Measurements from ENCODE around the gene BCAM.

Gene BCAM

DNA sequence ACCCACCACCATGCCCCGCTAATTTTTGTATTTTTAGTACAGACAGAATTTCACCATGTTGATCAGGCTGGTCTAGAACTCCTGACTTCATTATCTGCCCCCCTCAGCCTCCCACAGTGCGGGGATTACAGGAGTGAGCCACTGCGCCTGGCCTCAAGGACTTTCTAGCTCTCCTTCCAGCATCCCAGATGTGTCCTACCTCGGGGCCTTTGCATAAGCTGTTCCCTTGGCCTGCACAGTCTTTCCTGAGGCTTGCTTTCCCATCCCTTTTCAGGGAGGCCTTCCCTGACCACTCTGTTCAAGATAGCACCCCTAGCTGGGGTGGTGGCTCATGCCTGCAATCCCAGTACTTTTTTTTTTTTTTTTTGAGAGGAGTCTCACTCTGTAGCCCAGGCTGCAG is 14.3 kb upstream of the BCAM start:
- DNase-seq, result no peak

GRCh38 chr19:44795398-44795987 is 13.4 kb upstream of the BCAM start:
- DNase-seq, result no peak

DNA sequence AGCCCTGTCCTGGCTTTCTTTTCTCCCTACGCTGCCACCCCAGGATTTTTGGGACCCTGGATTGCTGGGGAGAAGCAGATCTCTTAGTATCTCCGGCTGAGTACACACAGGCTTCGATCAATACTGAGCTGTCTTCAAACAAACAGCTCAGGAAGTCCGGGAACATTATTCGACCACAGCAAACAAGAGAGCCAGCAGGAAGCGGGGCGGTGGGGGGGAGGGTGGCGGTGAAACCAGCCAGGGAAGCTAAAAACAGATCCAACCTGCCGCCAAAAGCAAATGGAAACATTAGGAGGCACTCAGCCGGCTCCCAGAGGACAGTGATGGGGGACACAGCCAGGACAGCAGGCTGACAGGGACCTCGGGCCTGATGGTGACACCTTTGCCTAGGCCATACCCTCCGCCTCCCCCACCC is 12.2 kb upstream of the BCAM start:
- DNase-seq, result no peak

DNA sequence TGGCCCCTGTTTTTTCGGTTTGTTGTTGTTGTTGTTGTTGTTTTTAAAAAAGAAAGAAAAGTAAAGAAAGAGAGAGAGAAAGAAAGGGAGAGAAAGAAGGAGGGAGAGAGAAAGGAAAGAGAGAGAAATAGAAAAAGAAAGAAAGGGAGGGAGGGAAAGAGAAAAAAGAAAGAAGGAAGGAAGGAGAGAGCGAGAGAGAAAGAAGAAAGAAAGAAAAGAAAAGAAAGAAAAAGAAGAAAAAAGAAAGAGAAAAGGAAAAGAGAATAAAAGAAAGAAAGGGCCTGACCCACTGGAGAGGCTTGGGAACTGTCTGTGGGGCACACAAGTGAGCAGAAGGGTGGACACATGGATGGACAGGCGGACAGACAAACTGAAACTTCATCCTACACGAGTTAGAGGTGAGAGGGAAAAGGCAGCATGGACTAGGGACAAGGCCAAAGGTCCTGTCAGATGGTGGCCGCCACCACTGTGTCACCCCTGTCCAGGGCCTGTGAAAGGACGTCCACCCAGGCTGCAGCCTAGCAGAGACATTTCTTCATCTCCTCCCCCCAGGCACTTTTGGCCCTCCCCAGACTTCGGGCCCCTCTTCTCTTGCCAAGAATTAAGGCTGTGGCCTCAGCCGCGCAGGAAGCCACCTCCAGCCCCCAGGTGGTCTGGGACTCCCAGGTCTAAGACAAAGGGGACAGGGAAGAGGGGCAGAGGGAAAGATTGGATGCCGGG is 9.1 kb upstream of the BCAM start:
- no peak for DNase-seq

GRCh38 chr19:44800461-44800860 is 8.4 kb upstream of the BCAM start:
- DNase-seq, result peak; percentile 83

GRCh38 chr19:44803442-44804428 is 5.2 kb upstream of the BCAM start:
- DNase-seq, result no peak

GRCh38 chr19:44806291-44806690 is 2.6 kb upstream of the BCAM start:
- no peak for DNase-seq

DNA sequence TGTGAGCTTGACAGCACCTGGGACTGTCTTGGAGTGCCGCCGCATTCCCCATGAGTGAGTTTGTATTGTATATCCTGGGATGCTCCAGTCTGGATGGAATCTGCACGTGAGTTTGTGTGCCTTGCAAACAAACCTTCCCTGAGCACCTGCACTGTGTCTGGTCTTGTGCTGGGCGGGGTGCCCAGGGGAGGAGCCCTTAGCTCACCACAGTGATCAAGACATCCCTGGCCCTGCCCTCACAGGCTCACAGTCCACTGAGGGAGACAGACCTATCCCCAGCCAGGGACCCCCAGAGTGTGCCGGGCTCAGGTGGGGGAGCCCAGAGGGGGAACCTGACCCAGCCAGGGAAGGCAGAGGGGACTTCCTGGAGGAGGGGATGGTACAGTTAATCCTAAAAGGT is 1.7 kb upstream of the BCAM start:
- no peak for DNase-seq

- DNase-seq, result no peak
Observed at GRCh38 chr19:44807652-44808462, 1.0 kb upstream of the BCAM start.

GRCh38 chr19:44809577-44810233 is 802 bp downstream of the BCAM start:
- DNase-seq, result no peak

DNA sequence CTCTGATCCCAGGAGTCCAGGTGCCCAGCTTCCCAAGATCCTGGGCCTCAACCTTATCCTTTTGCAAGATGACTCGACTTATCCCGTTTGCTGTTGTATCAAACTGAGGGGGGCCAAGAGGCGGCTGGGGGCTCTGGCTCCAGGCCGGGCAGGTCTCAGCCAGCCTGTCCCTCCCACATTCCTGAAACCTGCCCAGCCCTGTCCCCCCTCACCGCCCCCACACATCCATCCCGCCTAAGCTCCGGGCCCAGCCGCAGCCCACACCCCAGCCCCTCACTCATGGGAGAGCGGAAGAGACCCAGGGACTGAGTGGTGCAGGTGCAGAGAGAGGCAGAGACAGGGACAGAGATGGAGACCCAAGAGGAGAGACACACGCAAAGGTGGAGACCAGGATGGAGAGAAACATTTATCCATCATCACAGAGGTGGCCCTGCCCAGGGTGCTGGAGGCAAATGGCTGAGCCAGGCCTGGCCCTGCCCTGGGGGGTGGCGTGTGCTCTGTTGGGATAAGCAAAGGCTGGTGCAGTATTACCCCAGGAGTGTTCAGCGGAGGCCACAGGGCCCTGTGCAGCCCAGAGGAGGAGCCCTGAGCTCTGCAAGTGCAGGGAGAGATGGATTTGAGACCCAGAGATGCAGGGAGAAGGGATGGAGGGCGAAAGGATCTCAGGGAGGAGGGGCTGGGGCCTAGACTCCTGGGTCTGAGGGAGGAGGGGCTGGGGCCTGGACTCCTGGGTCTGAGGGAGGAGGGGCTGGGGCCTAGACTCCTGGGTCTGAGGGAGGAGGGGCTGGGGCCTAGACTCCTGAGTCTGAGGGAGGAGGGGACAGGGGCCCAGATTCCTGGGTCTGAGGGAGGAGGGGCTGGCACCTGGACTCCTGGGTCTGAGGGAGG is 1.6 kb downstream of the BCAM start:
- no peak for DNase-seq

DNA sequence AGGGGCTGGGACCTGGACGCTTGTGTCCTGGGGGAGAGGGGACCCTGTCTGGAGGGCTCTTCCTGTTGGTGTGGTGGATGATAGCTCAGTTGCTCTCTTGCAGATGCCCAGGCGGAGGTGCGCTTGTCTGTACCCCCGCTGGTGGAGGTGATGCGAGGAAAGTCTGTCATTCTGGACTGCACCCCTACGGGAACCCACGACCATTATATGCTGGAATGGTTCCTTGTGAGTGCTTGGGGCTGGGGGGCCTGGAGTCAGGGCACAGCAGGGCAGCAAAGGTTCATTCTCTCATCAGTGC is 2.2 kb downstream of the BCAM start:
- no peak for DNase-seq

DNA sequence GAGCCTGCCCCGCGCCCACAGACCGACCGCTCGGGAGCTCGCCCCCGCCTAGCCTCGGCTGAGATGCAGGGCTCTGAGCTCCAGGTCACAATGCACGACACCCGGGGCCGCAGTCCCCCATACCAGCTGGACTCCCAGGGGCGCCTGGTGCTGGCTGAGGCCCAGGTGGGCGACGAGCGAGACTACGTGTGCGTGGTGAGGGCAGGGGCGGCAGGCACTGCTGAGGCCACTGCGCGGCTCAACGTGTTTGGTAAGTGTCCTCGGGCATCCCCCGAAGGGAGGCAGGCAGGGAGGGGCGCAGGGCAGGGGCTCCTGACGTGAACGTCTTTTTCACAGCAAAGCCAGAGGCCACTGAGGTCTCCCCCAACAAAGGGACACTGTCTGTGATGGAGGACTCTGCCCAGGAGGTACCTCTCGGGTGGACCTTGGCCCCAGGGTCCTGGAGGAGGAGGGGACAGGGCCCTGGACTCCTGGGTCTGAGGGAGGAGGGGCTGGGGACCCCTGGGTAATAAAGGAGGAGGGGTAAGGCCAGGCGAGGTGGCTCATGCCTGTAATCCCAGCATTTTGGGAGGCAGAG is 3.3 kb downstream of the BCAM start:
- no peak for DNase-seq

- DNase-seq, result no peak
Observed at GRCh38 chr19:44813070-44813840, 4.4 kb downstream of the BCAM start.

DNA sequence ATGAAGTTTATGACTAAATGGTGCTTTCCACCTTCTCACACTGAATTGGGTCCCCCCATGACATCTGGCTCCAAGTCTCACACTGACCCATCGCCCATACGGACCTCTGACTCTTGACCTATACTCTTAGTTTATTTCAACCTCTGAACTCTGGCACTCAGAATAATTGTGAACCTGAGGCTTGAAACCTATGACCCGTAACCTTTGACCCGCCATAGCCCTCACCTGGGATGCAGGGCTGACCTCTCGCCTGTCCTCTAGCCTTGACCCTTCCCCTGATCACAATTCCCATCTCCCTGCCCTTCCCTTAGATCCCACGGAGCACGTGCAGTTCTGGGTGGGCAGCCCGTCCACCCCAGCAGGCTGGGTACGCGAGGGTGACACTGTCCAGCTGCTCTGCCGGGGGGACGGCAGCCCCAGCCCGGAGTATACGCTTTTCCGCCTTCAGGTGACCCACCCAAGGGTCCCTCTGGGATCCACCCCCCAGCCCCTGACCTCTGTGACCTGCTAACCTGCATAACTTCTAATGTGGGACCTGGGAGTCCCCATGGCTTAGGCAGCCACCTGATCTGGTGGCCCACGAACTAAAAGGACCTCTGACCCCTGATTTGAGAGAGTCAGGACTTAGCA is 5.1 kb downstream of the BCAM start:
- DNase-seq, result no peak

- DNase-seq, result no peak
Observed at GRCh38 chr19:44814517-44814916, 5.6 kb downstream of the BCAM start.

GRCh38 chr19:44816301-44816700 is 7.4 kb downstream of the BCAM start:
- DNase-seq, result no peak

DNA sequence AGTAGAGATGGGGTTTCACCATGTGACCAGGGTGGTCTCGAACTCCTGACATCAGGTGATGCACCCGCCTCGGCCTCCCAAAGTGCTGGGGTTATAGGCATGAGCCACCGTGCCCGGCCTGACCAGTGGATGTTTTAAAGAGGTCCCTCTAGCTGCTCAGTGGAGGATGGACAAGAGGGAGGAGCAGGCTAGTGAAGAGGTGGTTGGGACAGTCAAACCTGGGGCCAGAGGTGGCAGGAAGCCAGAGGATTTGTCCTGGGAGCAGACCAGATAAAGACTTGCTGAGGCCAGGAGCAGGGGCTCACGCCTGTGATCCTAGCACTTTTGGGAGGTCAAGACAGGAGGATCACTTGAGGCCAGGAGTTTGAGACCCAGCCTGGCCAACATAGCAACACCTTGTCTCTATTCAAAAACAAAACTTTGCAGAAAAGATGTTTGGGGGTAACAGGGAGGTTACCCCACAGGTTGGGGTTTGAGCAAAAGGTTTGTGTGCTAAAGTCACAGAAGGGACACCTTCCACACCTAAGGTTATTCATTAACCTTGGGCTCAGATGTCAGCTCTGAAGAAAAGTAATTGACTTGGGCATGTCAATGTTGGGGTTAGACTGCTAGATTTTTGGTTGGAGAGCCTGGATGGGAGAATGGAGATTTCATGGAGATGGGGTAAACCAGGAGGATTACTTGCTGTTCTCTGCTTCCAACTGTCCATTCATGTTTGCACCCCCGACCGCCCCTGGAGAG is 9.0 kb downstream of the BCAM start:
- DNase-seq, result no peak

GRCh38 chr19:44818466-44819031 is 9.6 kb downstream of the BCAM start:
- DNase-seq, result no peak
